H1 (cell line): ENCODE measurements around the gene FAM168B. TPM values are rescaled to one million over a fixed set of nuclear protein-coding genes. Genes with fewer than 3 reads are reported as not detected.

Source experiments
- CTCF ChIA-PET: fragments of 300-600 bp; sonication (Branson Sonifier 250); formaldehyde crosslinking; loops from one replicate; lab custom pipeline; 2021; ENCODE audit not compliant: partially characterized antibody; lab: Charles Lee
- POLR2A ChIA-PET: fragments of 300-600 bp; sonication (Branson Sonifier 250); formaldehyde crosslinking; loops from one replicate; lab custom pipeline; 2021; ENCODE audit warnings: inconsistent platforms; ENCODE audit not compliant: partially characterized antibody; lab: Charles Lee
- DNase-seq, 2 experiments: peaks; one replicate each; pipeline versions ENCODE4 v3.0.0 to v3.0.0-alpha.2; 2010 to 2022; ENCODE audit warnings: low spot score in 2 of 2, low read depth in 1 of 2, mixed read lengths in 1 of 2
- FAIRE-seq: peaks from 2 replicates; lab custom pipeline; 2011; peaks lifted over from hg19 to GRCh38; lab: Jason Lieb, UNC
- H2AFZ ChIP-seq: 2 replicates; pipeline ENCODE4 v1.8.1; 2012; ENCODE audit warnings: low read length, inconsistent platforms
- H2AK5ac ChIP-seq: 2 replicates; pipeline ENCODE4 v1.6.1; 2013; ENCODE audit warnings: low read depth, low read length
- H2BK120ac ChIP-seq: replicated peaks from 2 replicates; pipeline ENCODE3; 2013; ENCODE audit warnings: low read depth, low read length, inconsistent platforms
- H2BK12ac ChIP-seq: 2 replicates; pipeline ENCODE4 v1.6.1; 2013; ENCODE audit warnings: low read depth, low read length
- H2BK15ac ChIP-seq: 2 replicates; pipeline ENCODE4 v1.6.1; 2013; ENCODE audit warnings: low read length
- H2BK20ac ChIP-seq: 2 replicates; pipeline ENCODE4 v1.6.1; 2013; ENCODE audit warnings: low read length
- H2BK5ac ChIP-seq: 2 replicates; pipeline ENCODE4 v1.6.1; 2013; ENCODE audit warnings: low read depth, low read length
- H3K14ac ChIP-seq: 2 replicates; pipeline ENCODE4 v1.6.1; 2013; ENCODE audit warnings: inconsistent platforms; ENCODE audit not compliant: insufficient read length
- H3K18ac ChIP-seq: 2 replicates; pipeline ENCODE4 v1.6.1; 2013; ENCODE audit warnings: low read length; ENCODE audit errors: extremely low read depth
- H3K23ac ChIP-seq: 2 replicates; pipeline ENCODE4 v1.6.1; 2013; ENCODE audit warnings: inconsistent platforms; ENCODE audit not compliant: insufficient read length
- H3K23me2 ChIP-seq: 2 replicates; pipeline ENCODE4 v1.6.1; 2013; ENCODE audit warnings: low read depth, low read length
- H3K27ac ChIP-seq: 2 replicates; pipeline ENCODE4 v1.6.1; 2011; ENCODE audit warnings: low read depth, low read length, inconsistent platforms
- H3K27me3 ChIP-seq, 4 experiments: replicated peaks in 1 of 4; 1 replicate in 1 of 4; 2 replicates in 3 of 4; pipeline versions ENCODE4 v1.6.1 to v1.8.1; 2011 to 2013; ENCODE audit warnings: low read length in 3 of 4, mild to moderate bottlenecking in 3 of 4, inconsistent platforms in 2 of 4, mixed read lengths in 2 of 4, moderate library complexity in 1 of 4; ENCODE audit not compliant: control insufficient read depth in 3 of 4, insufficient read depth in 3 of 4; ENCODE audit errors: extremely low read depth in 1 of 4
- H3K36me3 ChIP-seq, 4 experiments: 2 replicates each; pipeline versions ENCODE4 v1.6.1 to v1.8.1; 2011 to 2013; ENCODE audit warnings: mild to moderate bottlenecking in 4 of 4, low read length in 3 of 4, moderate library complexity in 2 of 4, control low read depth in 1 of 4, inconsistent platforms in 1 of 4; ENCODE audit not compliant: insufficient read depth in 4 of 4, control insufficient read depth in 2 of 4
- H3K4ac ChIP-seq: replicated peaks from 2 replicates; pipeline ENCODE3; 2013; ENCODE audit warnings: low read length, low read depth, mixed read lengths, inconsistent platforms; ENCODE audit not compliant: insufficient read length
- H3K4me1 ChIP-seq, 4 experiments: replicated peaks in 1 of 4; 1 replicate in 1 of 4; 2 replicates in 3 of 4; pipeline versions ENCODE4 v1.6.1 to v1.8.1; 2011 to 2013; ENCODE audit warnings: low read length in 3 of 4, inconsistent platforms in 2 of 4, mixed read lengths in 1 of 4; ENCODE audit not compliant: insufficient read depth in 4 of 4, control insufficient read depth in 3 of 4
- H3K4me2 ChIP-seq, 2 experiments: 2 replicates each; pipeline versions ENCODE4 v1.6.1 to v1.8.1; 2011 to 2013; ENCODE audit warnings: low read depth in 2 of 2, low read length in 2 of 2, control low read depth in 1 of 2, inconsistent platforms in 1 of 2, mild to moderate bottlenecking in 1 of 2; ENCODE audit not compliant: insufficient read depth in 1 of 2
- H3K4me3 ChIP-seq, 4 experiments: fragments of 200-600, 300-600 bp in 1 of 4; sonication (generic), shearing (Covaris generic), sonication (Bioruptor Twin) in 1 of 4; 2 replicates each; pipeline versions ENCODE4 v1.5.1 to v1.8.1; 2011 to 2016; ENCODE audit warnings: low read length in 4 of 4, low read depth in 3 of 4, control low read depth in 2 of 4, inconsistent platforms in 2 of 4, mild to moderate bottlenecking in 2 of 4, mixed read lengths in 1 of 4, moderate library complexity in 1 of 4; ENCODE audit not compliant: insufficient read depth in 2 of 4; ENCODE audit errors: extremely low read depth in 1 of 4
- H3K56ac ChIP-seq: replicated peaks from 2 replicates; pipeline ENCODE3; 2013; ENCODE audit warnings: low read depth, mild to moderate bottlenecking, mixed read lengths, low read length, inconsistent platforms; ENCODE audit not compliant: insufficient read length
- H3K79me1 ChIP-seq: 2 replicates; pipeline ENCODE4 v1.6.1; 2013; ENCODE audit warnings: low read depth, low read length, control low read depth
- H3K79me2 ChIP-seq, 2 experiments: 2 replicates each; pipeline versions ENCODE4 v1.6.1 to v1.8.1; 2012 to 2013; ENCODE audit warnings: low read length in 2 of 2, mild to moderate bottlenecking in 2 of 2, inconsistent platforms in 1 of 2; ENCODE audit not compliant: insufficient read depth in 2 of 2, control insufficient read depth in 1 of 2
- H3K9ac ChIP-seq, 4 experiments: replicated peaks in 1 of 4; 1 replicate in 1 of 4; 2 replicates in 3 of 4; pipeline versions ENCODE4 v1.6.1 to v1.8.1; 2011 to 2013; ENCODE audit warnings: low read depth in 3 of 4, low read length in 3 of 4, control low read depth in 2 of 4, mild to moderate bottlenecking in 2 of 4, moderate library complexity in 2 of 4, inconsistent platforms in 1 of 4; ENCODE audit errors: extremely low read depth in 1 of 4
- H3K9me3 ChIP-seq, 2 experiments: 2 replicates each; pipeline versions ENCODE4 v1.6.1 to v1.8.1; 2012 to 2013; ENCODE audit warnings: mild to moderate bottlenecking in 2 of 2, moderate library complexity in 2 of 2, control low read depth in 1 of 2, inconsistent platforms in 1 of 2, low read depth in 1 of 2, low read length in 1 of 2, mixed read lengths in 1 of 2; ENCODE audit not compliant: insufficient read depth in 2 of 2
- H4K20me1 ChIP-seq, 2 experiments: replicated peaks in 1 of 2; 2 replicates each; pipeline versions ENCODE3 to v1.8.1; 2011 to 2013; ENCODE audit warnings: inconsistent platforms in 2 of 2, low read length in 2 of 2, mild to moderate bottlenecking in 1 of 2; ENCODE audit not compliant: insufficient read depth in 2 of 2, control insufficient read depth in 1 of 2
- H4K5ac ChIP-seq: 2 replicates; pipeline ENCODE4 v1.6.1; 2013; ENCODE audit warnings: low read length, low read depth, mixed read lengths, inconsistent platforms; ENCODE audit not compliant: insufficient read length
- H4K8ac ChIP-seq: 2 replicates; pipeline ENCODE4 v1.8.0; 2013; ENCODE audit warnings: mild to moderate bottlenecking, moderate library complexity, low read length, inconsistent platforms; ENCODE audit not compliant: insufficient read depth; ENCODE audit errors: extremely low read depth
- H4K91ac ChIP-seq: replicated peaks from 2 replicates; pipeline ENCODE3; 2013; ENCODE audit warnings: low read length, mixed read lengths, inconsistent platforms; ENCODE audit not compliant: insufficient read length
- CREB1 ChIP-seq: IDR thresholded peaks from 2 replicates; pipeline ENCODE4 v1.6.1; 2012; ENCODE audit warnings: inconsistent platforms
- EZH2 ChIP-seq: fragments of 200-600 bp; sonication (generic); IDR thresholded peaks from 2 replicates; pipeline ENCODE4 v1.7.1; 2012; ENCODE audit warnings: low read depth, mild to moderate bottlenecking, moderate library complexity, low read length, inconsistent platforms; ENCODE audit not compliant: severe bottlenecking
- POLR2A ChIP-seq, 2 experiments: IDR thresholded peaks; 1 replicate in 1 of 2; 2 replicates in 1 of 2; pipeline ENCODE4 v1.6.1; 2011; ENCODE audit warnings: low read depth in 2 of 2, low read length in 2 of 2, mild to moderate bottlenecking in 2 of 2; ENCODE audit errors: control extremely low read depth in 1 of 2
- SUZ12 ChIP-seq: fragments of 200-600 bp; sonication (generic); IDR thresholded peaks from 2 replicates; pipeline ENCODE4 v1.6.1; 2012; ENCODE audit warnings: mild to moderate bottlenecking, inconsistent platforms, low read length, moderate library complexity, mixed read lengths
- TAF7 ChIP-seq: optimal IDR thresholded peaks from 2 replicates; pipeline ENCODE3; 2011; ENCODE audit warnings: low read depth, mild to moderate bottlenecking, inconsistent platforms, low read length, moderate library complexity, borderline replicate concordance
- YY1 ChIP-seq: IDR thresholded peaks from 2 replicates; pipeline ENCODE4 v1.6.1; 2011; ENCODE audit warnings: low read depth, mild to moderate bottlenecking, low read length
- WGBS, 2 experiments: shearing (Covaris generic) in 1 of 2; methylation state at CpG; one replicate each; pipeline versions ENCODE4 v1.1.6 to v1.1.7; 2013 to 2015; ENCODE audit warnings: low lambda C conversion rate in 2 of 2, mixed read lengths in 2 of 2, inconsistent platforms in 1 of 2, low coverage in 1 of 2, missing lambda C conversion rate in 1 of 2; ENCODE audit not compliant: insufficient replicate concordance in 2 of 2, insufficient coverage in 1 of 2, insufficient read length in 1 of 2; ENCODE audit errors: extremely low coverage in 1 of 2, missing lambda C conversion rate in 1 of 2; 5-methylcytosine and 5-hydroxymethylcytosine counted together
- polyA plus RNA-seq, 7 experiments: library from polyadenylated mRNA; depleted of rRNA in 3 of 7; stranded (reverse) in 5 of 7; unstranded in 2 of 7; fragments of >200 nt in 5 of 7; fragments of 200-250 nt in 2 of 7; gene quantifications; 1 replicate in 5 of 7; 2 replicates in 1 of 7; 4 replicates in 1 of 7; pipeline versions ENCODE4 v1.2.1 to v1.2.3, GENCODE V29; 2011 to 2013; ENCODE audit warnings: missing spikeins in 2 of 7, mixed read lengths in 2 of 7
- total RNA-seq: library from RNA; stranded (reverse); fragmentation: NEBNext Ultra II Directional; extraction: Animal tissue kit (Norgen Biotek cat#: 25700); gene quantifications from 2 replicates; pipeline ENCODE4 v1.2.1, GENCODE V29; 2021
- TF ChIP-seq, protein P1 (sequence below): IDR thresholded peaks from 2 replicates; pipeline ENCODE4 v1.6.1; 2011; ENCODE audit warnings: low read length, improper control_type of control experiment
- TF ChIP-seq, protein P2 (sequence below): IDR thresholded peaks from 2 replicates; pipeline ENCODE4 v1.6.1; 2012; ENCODE audit warnings: low read length, inconsistent platforms

The FAM168B gene
- total and polyA plus RNA-seq, 2 of the 8 experiments (the other 6 are each of a cell fraction or from before 2014, with no cell fraction given) = 61.9 to 123 TPM

DNA sequence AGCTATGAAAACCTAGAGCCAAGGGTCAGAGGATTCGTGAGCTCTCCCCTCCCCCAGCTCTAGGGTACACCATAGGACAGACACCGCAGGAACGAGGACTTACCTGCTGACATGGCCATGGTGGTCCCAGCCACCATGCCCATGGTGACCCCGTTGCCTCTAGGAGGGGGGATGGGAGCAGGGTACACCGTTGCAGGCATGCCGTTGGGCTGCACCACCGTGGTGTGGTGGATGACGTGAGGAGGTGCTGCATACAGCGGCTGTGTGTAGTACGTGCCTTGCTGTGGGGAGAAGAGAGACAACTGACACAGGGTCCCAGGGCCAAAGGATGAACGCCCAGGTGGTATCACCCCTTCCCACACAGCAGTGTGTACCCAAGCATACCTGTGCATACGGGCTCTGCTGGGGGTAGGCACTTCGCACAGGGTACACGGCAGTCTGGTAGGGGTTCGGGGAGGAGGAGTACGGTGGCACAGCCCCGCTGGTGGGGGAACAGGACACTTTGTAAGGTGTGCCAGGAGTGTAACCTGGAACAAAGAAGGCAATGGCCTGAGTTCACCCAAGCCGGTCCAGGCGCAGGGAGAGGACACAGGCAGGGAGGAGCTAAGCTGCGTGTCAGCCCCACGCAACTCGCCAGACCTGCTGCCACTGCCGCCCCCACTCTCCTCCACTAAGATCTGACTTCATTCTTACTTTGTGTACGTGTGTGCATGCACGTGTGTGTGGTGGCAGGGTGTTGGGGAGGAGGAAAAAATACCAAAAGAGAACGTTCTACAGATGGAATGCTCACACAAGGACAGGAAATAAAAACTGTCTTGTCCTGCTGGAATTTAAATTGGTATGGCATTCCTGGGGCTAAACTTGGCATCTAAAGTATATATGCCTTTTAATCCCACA is 37.8 kb downstream of the FAM168B start:
- POLR2A ChIA-PET = interaction anchor here (1.1 to 1.8 kb wide), 3 partner anchors 11 to 38 kb away, joined by 4 read pairs; partner anchors contain the start of gene FAM168B
- FAIRE-seq = no peak
- Histone ChIP-seq H3K27ac (no peak overlapping the region), H2AK5ac (no peak overlapping the region), H2BK20ac (no peak overlapping the region), H2BK12ac (no peak overlapping the region; the same call in 1 of the 2 replicates), H4K91ac (no peak overlapping the region), H2BK120ac (no peak overlapping the region), H2BK15ac (no peak overlapping the region), H3K4me3 (no peak overlapping the region), H3K9ac (no peak overlapping the region), H3K79me1 (peaks cover 22% of the 10 kb centered on the region), H3K14ac (no peak overlapping the region), H2AFZ (no peak overlapping the region), H3K18ac (no peak overlapping the region), H3K23me2 (no peaks in the 10 kb centered on the region), H4K8ac (no peak overlapping the region), H3K56ac (no peak overlapping the region), H3K9me3 (no peaks in the 10 kb centered on the region), H4K5ac (no peak overlapping the region), H4K20me1 (peaks cover 24 to 37% of the 10 kb centered on the region in 2 experiments), H3K23ac (no peak overlapping the region), H3K79me2 (peaks cover 0 to 54% of the 10 kb centered on the region in 2 experiments), H2BK5ac (0 out of 2 replicates have a peak overlapping the region, but pooled peaks have one; percentile 35), H3K4me1 (peaks cover 0 to 2% (median 0%) of the 10 kb centered on the region in 4 experiments; a peak in 1 of 7 replicates), H3K4me2 (no peak overlapping the region), H3K27me3 (no peaks in the 10 kb centered on the region), H3K36me3 (peaks cover 11 to 77% (median 49%) of the 10 kb centered on the region in 4 experiments; a peak in 7 of 8 replicates), H3K4ac (no peak overlapping the region)
- 94% methylated on average over 26 of the region's 26 CpGs; no CpG with 5 or more reads in 1 of the 2 experiments for WGBS, 2 experiments
- DNase-seq = no peak
- CTCF ChIA-PET = interaction anchor here (0.6 to 2.0 kb wide), 4 partner anchors 14 to 62 kb away, joined by 3 to 8 read pairs (median 6); no protein-coding TSS in a partner anchor
- TF ChIP-seq CREB1 (no peak), SUZ12 (no peak), EZH2 (no peak), YY1 (no peak), POLR2A (IDR thresholded peaks at IDR 0.05; ENCODE audit: control extremely low read depth in 1 of 2, low read depth in 2 of 2, low read length in 2 of 2) (no peak), TAF7 (no peak)
- TF ChIP-seq, protein P1, sequence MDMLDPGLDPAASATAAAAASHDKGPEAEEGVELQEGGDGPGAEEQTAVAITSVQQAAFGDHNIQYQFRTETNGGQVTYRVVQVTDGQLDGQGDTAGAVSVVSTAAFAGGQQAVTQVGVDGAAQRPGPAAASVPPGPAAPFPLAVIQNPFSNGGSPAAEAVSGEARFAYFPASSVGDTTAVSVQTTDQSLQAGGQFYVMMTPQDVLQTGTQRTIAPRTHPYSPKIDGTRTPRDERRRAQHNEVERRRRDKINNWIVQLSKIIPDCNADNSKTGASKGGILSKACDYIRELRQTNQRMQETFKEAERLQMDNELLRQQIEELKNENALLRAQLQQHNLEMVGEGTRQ = no peak
- TF ChIP-seq, protein P2, sequence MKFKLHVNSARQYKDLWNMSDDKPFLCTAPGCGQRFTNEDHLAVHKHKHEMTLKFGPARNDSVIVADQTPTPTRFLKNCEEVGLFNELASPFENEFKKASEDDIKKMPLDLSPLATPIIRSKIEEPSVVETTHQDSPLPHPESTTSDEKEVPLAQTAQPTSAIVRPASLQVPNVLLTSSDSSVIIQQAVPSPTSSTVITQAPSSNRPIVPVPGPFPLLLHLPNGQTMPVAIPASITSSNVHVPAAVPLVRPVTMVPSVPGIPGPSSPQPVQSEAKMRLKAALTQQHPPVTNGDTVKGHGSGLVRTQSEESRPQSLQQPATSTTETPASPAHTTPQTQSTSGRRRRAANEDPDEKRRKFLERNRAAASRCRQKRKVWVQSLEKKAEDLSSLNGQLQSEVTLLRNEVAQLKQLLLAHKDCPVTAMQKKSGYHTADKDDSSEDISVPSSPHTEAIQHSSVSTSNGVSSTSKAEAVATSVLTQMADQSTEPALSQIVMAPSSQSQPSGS = no peak
